GM12874 (cell line): Measurements from ENCODE around the gene KLF13.

Experiments used
- TF ChIP-seq, protein P1 (sequence below): IDR thresholded peaks from 2 replicates; pipeline ENCODE4 v1.5.1; 2011; ENCODE audit warnings: low read depth, mild to moderate bottlenecking, control low read depth, low read length, moderate library complexity; ENCODE audit not compliant: insufficient read depth

Gene KLF13

DNA sequence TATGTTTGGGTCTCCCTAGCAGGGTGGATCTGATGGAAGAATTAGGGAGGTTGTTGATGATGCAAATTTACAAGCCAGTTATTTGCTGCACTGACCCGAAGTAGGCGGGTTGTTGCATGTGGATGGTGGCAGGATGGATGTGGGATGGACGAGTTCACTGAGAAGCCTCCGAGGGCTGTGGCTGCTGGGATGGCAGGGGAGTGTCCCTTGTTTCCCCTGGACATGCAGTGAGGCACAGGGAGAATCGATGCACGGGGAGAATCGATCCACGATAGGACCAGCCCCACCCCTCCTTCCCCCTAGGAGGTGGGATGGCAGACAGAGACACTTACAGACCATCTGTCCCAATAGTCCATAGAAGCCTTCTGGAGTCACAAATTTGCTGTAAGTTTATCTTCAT, 31.0 kb upstream of the KLF13 start:
- TF ChIP-seq, protein P1, sequence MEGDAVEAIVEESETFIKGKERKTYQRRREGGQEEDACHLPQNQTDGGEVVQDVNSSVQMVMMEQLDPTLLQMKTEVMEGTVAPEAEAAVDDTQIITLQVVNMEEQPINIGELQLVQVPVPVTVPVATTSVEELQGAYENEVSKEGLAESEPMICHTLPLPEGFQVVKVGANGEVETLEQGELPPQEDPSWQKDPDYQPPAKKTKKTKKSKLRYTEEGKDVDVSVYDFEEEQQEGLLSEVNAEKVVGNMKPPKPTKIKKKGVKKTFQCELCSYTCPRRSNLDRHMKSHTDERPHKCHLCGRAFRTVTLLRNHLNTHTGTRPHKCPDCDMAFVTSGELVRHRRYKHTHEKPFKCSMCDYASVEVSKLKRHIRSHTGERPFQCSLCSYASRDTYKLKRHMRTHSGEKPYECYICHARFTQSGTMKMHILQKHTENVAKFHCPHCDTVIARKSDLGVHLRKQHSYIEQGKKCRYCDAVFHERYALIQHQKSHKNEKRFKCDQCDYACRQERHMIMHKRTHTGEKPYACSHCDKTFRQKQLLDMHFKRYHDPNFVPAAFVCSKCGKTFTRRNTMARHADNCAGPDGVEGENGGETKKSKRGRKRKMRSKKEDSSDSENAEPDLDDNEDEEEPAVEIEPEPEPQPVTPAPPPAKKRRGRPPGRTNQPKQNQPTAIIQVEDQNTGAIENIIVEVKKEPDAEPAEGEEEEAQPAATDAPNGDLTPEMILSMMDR: no peak

DNA sequence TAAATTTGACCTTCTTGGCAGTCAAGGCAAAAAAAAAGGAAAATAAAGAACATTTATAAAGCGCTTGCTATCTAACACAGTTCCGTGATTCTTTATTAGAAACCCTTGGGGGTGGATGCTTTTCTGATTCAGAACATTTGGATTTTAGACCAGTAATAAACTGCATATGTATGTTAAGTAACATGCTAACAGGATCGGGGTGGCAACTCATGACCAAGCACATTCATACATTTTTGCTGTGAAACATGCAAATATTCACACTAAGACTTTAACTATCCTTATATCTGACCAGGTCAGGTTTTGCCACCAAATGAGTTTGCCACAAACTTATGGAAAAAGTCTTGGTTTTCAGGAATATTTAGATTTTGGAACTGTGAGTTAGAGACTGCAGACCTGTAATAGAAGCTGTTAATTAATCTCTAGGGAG, 30.4 kb upstream of the KLF13 start:
- TF ChIP-seq, protein P1: no peak

DNA sequence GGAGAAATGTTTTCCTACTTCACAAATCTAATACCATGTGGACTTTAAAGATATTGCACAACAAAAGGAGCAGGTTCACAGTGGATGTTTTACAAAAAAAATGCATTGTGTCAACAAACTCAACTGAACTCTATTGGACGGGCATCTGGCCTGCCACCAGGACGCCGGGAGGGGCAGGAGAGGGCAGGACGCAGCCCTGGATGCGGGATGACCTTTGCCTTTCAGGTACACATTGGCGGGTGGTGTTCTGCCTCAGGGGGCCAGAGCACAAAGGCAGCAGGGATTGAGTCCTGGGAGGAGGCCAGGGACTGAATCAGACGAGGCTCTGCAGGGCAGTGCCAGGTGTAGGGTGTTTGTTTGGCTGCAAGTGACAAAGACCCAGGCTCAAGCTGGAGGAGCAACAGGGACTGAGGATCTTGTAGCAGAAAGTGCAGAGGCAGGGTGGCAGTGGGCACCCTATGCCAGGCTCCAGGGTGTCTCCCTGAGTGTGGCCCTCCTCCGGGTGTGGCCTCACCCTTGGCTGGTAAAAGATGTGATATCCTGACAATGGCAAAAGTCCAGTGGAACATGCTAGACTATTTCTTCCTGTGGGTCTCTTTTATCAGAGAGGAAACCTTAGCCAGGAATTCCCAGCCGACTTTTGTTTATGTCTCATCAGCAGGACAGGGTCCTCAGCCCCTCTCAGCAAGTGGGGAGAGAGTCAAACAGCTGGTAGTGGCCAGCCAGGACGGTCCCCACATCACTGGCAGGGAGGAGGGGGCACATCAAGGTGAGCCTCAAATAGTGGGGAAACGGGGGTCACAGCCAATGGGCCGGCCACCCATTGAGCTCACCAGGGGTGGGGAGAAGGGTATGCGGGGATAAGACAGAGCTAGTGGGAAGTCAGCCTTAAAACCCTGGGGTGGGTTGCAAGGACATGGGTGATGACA, 29.7 kb upstream of the KLF13 start:
- TF ChIP-seq, protein P1: no peak

DNA sequence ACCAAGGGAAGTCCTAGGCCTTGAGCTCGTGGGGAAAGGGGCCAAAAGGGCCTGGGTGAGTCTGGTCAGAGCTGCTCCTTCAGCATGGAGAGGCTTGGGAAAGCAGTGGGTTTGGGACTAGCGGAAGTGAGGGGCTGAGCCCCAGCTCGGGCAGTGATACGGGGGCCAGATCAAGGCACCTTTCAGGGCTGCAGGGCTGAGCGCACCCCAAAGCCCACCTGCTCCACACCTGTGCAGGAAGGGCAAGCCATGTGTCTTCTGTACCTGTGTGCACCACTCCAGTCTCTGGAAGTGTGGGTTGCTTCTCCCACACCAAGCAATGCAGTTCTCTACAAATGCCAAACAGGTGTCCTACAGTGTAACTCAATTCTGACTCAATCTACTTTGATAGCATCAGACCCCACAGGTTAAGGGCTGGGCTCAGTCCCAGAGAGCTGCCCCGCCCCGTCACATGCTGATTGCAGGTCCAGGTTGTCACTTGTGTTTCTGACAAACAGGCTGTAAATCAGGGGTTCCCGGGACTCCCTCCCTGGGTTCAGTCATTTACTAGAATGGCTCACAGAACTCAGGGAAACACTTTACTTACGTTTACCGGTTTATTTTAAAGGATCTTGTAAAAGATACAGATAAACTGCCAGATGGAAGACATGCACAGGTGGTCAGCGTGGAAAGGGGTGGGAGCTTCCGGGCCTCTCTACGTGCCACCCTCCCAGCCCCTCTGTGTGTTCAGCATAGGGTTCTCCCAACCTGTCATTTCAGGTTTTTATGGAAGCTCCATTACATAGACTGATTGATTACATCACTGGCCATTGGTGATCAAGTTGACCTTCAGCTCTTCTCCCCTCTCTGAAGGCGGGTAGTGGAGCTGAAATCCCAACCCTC, 28.8 kb upstream of the KLF13 start:
- TF ChIP-seq, protein P1: no peak

DNA sequence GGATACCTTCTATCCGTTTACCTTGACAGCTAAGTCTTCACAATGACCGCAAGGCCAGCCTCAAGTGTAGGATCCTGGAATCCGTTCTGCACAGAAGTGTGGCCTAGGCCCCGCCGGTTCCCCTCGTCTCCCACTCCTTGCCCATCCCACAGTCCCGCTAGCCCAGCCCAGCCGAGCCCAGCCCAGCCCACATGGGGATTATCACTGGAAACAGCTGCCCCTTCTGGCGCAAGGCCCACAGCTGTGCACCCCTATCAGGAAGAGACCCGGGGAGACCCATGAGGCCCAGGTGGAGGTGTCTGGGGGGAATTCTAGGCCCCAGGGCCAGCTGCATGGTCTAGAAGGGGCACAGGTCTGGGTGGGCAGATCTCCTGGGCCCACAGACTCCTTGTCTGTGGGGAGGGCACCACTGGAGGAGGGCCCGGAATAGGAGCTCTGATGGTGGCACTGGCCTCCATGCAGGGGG, 27.9 kb upstream of the KLF13 start:
- TF ChIP-seq, protein P1: no peak

DNA sequence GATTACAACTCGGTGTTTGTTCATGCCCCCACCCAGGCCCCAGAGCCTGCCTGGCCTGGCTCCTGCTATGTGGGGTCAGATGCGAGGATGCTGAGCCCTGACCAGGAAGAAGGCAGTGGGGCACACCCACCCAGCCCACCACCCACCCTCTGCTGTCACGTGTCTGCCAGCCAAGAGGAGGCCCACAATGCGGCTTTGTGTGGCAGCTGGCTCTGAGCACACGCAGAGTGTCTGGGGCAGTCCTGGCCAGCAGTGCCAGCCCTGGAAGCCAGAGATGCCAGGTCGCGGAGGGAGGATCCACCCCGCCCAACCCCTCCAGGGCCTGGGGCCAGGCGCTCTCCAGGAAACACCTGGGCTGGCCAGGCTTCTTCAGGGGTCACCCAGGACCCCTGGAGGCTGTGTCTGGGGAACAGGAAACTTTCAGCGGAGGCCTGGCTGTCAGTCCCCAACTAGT, 26.4 kb upstream of the KLF13 start:
- TF ChIP-seq, protein P1: no peak
